ENCODE data around the gene GPC5. TPM values are rescaled to one million over a fixed set of nuclear protein-coding genes. Genes with fewer than 3 reads are reported as not detected.

Gene GPC5
- total RNA-seq, 2 donors from 2014 or later, result not detected

- DNase-seq, result no peak
- H3K27me3 ChIP-seq, result no peaks in the 10 kb centered on the region
- no peak for ATAC-seq
- intact Hi-C loops (cut with DNase I), result no loop called here
- H3K4me1 ChIP-seq, result no peaks in the 10 kb centered on the region
- no peak for TF ChIP-seq CTCF (IDR thresholded peaks at IDR 0.05)
- H3K9me3 ChIP-seq, result no peaks in the 10 kb centered on the region
- no peak overlapping the region for H3K4me3 ChIP-seq
- 43 to 56% methylated on average over 1 of the region's 1 CpG for WGBS, 2 donors
- no peak overlapping the region for H3K27ac ChIP-seq
- no peaks in the 10 kb centered on the region for H3K36me3 ChIP-seq (replicated peaks in 1 of 2; ENCODE audit: insufficient read depth in 1 of 2, low read depth in 2 of 2)
These were observed 861.1 kb downstream of the GPC5 start for GRCh38 chr13:92259523-92259922.

- ATAC-seq (no peak), DNase-seq (no peak)
- no peak for TF ChIP-seq CTCF (IDR thresholded peaks at IDR 0.05)
- TF ChIP-seq POLR2A (IDR thresholded peaks at IDR 0.05), result no peak
- Histone ChIP-seq H3K27ac (no peak overlapping the region), H3K4me3 (no peak overlapping the region), H3K36me3 (replicated peaks in 1 of 2; ENCODE audit: insufficient read depth in 1 of 2, low read depth in 2 of 2) (no peaks in the 10 kb centered on the region), H3K27me3 (no peaks in the 10 kb centered on the region), H3K9me3 (no peaks in the 10 kb centered on the region), H3K4me1 (no peaks in the 10 kb centered on the region)
- 62 to 64% methylated on average over 6 of the region's 6 CpGs for WGBS, 2 donors
- intact Hi-C loops (cut with DNase I), result no loop called here
These were observed 861.9 kb downstream of the GPC5 start for GRCh38 chr13:92260363-92260762.

GRCh38 chr13:92262100-92262788, 863.8 kb downstream of the GPC5 start:
- no peak overlapping the region for H3K27ac ChIP-seq
- TF ChIP-seq CTCF (IDR thresholded peaks at IDR 0.05), result no peak
- no peak for TF ChIP-seq POLR2A (IDR thresholded peaks at IDR 0.05)
- intact Hi-C loops (cut with DNase I), result no loop called here
- no peaks in the 10 kb centered on the region for H3K36me3 ChIP-seq (replicated peaks in 1 of 2; ENCODE audit: insufficient read depth in 1 of 2, low read depth in 2 of 2)
- H3K27me3 ChIP-seq, result no peaks in the 10 kb centered on the region
- 43 to 52% methylated on average over 3 of the region's 3 CpGs for WGBS, 2 donors
- ATAC-seq (no peak), DNase-seq (no peak)
- H3K9me3 ChIP-seq, result no peaks in the 10 kb centered on the region
- H3K4me1 ChIP-seq, result no peaks in the 10 kb centered on the region
- no peak overlapping the region for H3K4me3 ChIP-seq

GRCh38 chr13:92265408-92265807, 867.0 kb downstream of the GPC5 start:
- DNase-seq (no peak), ATAC-seq (no peak)
- 89 to 100% methylated on average over 1 of the region's 1 CpG for WGBS, 2 donors
- H3K9me3 ChIP-seq, result no peaks in the 10 kb centered on the region
- H3K27ac ChIP-seq, result no peak overlapping the region
- no peak for TF ChIP-seq POLR2A (IDR thresholded peaks at IDR 0.05)
- no peak for TF ChIP-seq CTCF (IDR thresholded peaks at IDR 0.05)
- no peaks in the 10 kb centered on the region for H3K36me3 ChIP-seq (replicated peaks in 1 of 2; ENCODE audit: insufficient read depth in 1 of 2, low read depth in 2 of 2)
- no peak overlapping the region for H3K4me3 ChIP-seq
- H3K27me3 ChIP-seq, result no peaks in the 10 kb centered on the region
- H3K4me1 ChIP-seq, result no peaks in the 10 kb centered on the region
- intact Hi-C loops (cut with DNase I), result no loop called here

- no peaks in the 10 kb centered on the region for H3K27me3 ChIP-seq
- H3K9me3 ChIP-seq, result no peaks in the 10 kb centered on the region
- H3K36me3 ChIP-seq (replicated peaks in 1 of 2; ENCODE audit: insufficient read depth in 1 of 2, low read depth in 2 of 2), result no peaks in the 10 kb centered on the region
- DNase-seq (no peak), ATAC-seq (no peak)
- TF ChIP-seq CTCF (IDR thresholded peaks at IDR 0.05), result no peak
- no peak for TF ChIP-seq POLR2A (IDR thresholded peaks at IDR 0.05)
- H3K27ac ChIP-seq, result no peak overlapping the region
- WGBS, 2 donors, result 60 to 68% methylated on average over 1 of the region's 1 CpG
- intact Hi-C loops (cut with DNase I), result no loop called here
- no peak overlapping the region for H3K4me3 ChIP-seq
- no peaks in the 10 kb centered on the region for H3K4me1 ChIP-seq
These were observed 872.6 kb downstream of the GPC5 start for GRCh38 chr13:92270990-92271389.
